NCI-H1105 (cell line): ENCODE measurements around the gene UGT3A1.

Experiments used
- DNase-seq: peaks from one replicate; lab custom pipeline; 2025; lab: John Stamatoyannopoulos, UW

Gene UGT3A1

GRCh38 chr5:35904443-35905132 is 86.6 kb downstream of the UGT3A1 start:
- DNase-seq = no peak

- DNase-seq = no peak
These were observed 87.5 kb downstream of the UGT3A1 start for GRCh38 chr5:35903631-35904203.

- no peak for DNase-seq
These were observed 89.0 kb downstream of the UGT3A1 start for GRCh38 chr5:35902046-35902672.
